ENCODE results near the gene ERF. TPM values are rescaled to one million over a fixed set of nuclear protein-coding genes. Genes with fewer than 3 reads are reported as not detected.
A peak's percentile ranks its signal among the peaks of the same experiment; 100 is the strongest.

ERF gene
- total RNA-seq, 1 donor from 2014 or later = 75.3 TPM

- Mint-ChIP-seq H3K4me3 (ENCODE audit: unreplicated experiment) (no peak overlapping the region), H3K27me3 (ENCODE audit: unreplicated experiment) (no peaks in the 10 kb centered on the region), H3K9me3 (ENCODE audit: unreplicated experiment) (no peaks in the 10 kb centered on the region), H3K27ac (ENCODE audit: unreplicated experiment) (peak overlapping the region; percentile 47), H3K36me3 (ENCODE audit: unreplicated experiment) (peaks cover 37% of the 10 kb centered on the region), H3K4me1 (ENCODE audit: unreplicated experiment) (peaks cover 7% of the 10 kb centered on the region)
- no peak for DNase-seq (ENCODE audit: extremely low spot score, unreplicated experiment)
- TF ChIP-seq CTCF (IDR thresholded peaks at IDR 0.05) = no peak
Measured at GRCh38 chr19:42229301-42229854, 25.6 kb downstream of the ERF start.

- Mint-ChIP-seq H3K27ac (ENCODE audit: unreplicated experiment) (no peak overlapping the region), H3K4me3 (ENCODE audit: unreplicated experiment) (no peak overlapping the region), H3K36me3 (ENCODE audit: unreplicated experiment) (peaks cover 31% of the 10 kb centered on the region), H3K9me3 (ENCODE audit: unreplicated experiment) (no peaks in the 10 kb centered on the region), H3K27me3 (ENCODE audit: unreplicated experiment) (no peaks in the 10 kb centered on the region), H3K4me1 (ENCODE audit: unreplicated experiment) (peaks cover 4% of the 10 kb centered on the region)
- TF ChIP-seq CTCF (IDR thresholded peaks at IDR 0.05) = no peak
- DNase-seq (ENCODE audit: extremely low spot score, unreplicated experiment) = no peak
Measured at GRCh38 chr19:42228641-42229040, 26.3 kb downstream of the ERF start.

GRCh38 chr19:42226886-42227285 is 28.0 kb downstream of the ERF start:
- H3K27ac Mint-ChIP-seq (ENCODE audit: unreplicated experiment) = no peak overlapping the region
- peaks cover 25% of the 10 kb centered on the region for H3K36me3 Mint-ChIP-seq (ENCODE audit: unreplicated experiment)
- H3K9me3 Mint-ChIP-seq (ENCODE audit: unreplicated experiment) = no peaks in the 10 kb centered on the region
- H3K4me1 Mint-ChIP-seq (ENCODE audit: unreplicated experiment) = no peaks in the 10 kb centered on the region
- no peak overlapping the region for H3K4me3 Mint-ChIP-seq (ENCODE audit: unreplicated experiment)
- H3K27me3 Mint-ChIP-seq (ENCODE audit: unreplicated experiment) = no peaks in the 10 kb centered on the region
- no peak for DNase-seq (ENCODE audit: extremely low spot score, unreplicated experiment)
- no peak for TF ChIP-seq CTCF (IDR thresholded peaks at IDR 0.05)

GRCh38 chr19:42225718-42226292 is 29.1 kb downstream of the ERF start:
- TF ChIP-seq CTCF (IDR thresholded peaks at IDR 0.05) = no peak
- DNase-seq (ENCODE audit: extremely low spot score, unreplicated experiment) = no peak
- Mint-ChIP-seq H3K36me3 (ENCODE audit: unreplicated experiment) (peaks cover 20% of the 10 kb centered on the region), H3K4me3 (ENCODE audit: unreplicated experiment) (no peak overlapping the region), H3K9me3 (ENCODE audit: unreplicated experiment) (no peaks in the 10 kb centered on the region), H3K4me1 (ENCODE audit: unreplicated experiment) (peaks cover 5% of the 10 kb centered on the region), H3K27me3 (ENCODE audit: unreplicated experiment) (no peaks in the 10 kb centered on the region), H3K27ac (ENCODE audit: unreplicated experiment) (no peak overlapping the region)

- Mint-ChIP-seq H3K4me1 (ENCODE audit: unreplicated experiment) (peaks cover 12% of the 10 kb centered on the region), H3K36me3 (ENCODE audit: unreplicated experiment) (peaks cover 20% of the 10 kb centered on the region), H3K27ac (ENCODE audit: unreplicated experiment) (no peak overlapping the region), H3K27me3 (ENCODE audit: unreplicated experiment) (no peaks in the 10 kb centered on the region), H3K9me3 (ENCODE audit: unreplicated experiment) (no peaks in the 10 kb centered on the region), H3K4me3 (ENCODE audit: unreplicated experiment) (no peak overlapping the region)
- DNase-seq (ENCODE audit: extremely low spot score, unreplicated experiment) = no peak
- no peak for TF ChIP-seq CTCF (IDR thresholded peaks at IDR 0.05)
Measured at GRCh38 chr19:42224940-42225717, 29.8 kb downstream of the ERF start.

All from osteocyte (in vitro differentiated cells).